ENCODE results near the gene KCNE5. TPM values are rescaled to one million over a fixed set of nuclear protein-coding genes. Genes with fewer than 3 reads are reported as not detected.
A peak's percentile ranks its signal among the peaks of the same experiment; 100 is the strongest.
"Not testable (repeated sequence)": the region's sequence is repeated elsewhere in the genome, so short reads cannot be mapped to it uniquely, and the experiment has no call there.

KCNE5 gene
- 0.23 and 0.34 TPM in 2 replicates for total RNA-seq (2014; rRNA removed; shearing (Covaris generic))

DNA sequence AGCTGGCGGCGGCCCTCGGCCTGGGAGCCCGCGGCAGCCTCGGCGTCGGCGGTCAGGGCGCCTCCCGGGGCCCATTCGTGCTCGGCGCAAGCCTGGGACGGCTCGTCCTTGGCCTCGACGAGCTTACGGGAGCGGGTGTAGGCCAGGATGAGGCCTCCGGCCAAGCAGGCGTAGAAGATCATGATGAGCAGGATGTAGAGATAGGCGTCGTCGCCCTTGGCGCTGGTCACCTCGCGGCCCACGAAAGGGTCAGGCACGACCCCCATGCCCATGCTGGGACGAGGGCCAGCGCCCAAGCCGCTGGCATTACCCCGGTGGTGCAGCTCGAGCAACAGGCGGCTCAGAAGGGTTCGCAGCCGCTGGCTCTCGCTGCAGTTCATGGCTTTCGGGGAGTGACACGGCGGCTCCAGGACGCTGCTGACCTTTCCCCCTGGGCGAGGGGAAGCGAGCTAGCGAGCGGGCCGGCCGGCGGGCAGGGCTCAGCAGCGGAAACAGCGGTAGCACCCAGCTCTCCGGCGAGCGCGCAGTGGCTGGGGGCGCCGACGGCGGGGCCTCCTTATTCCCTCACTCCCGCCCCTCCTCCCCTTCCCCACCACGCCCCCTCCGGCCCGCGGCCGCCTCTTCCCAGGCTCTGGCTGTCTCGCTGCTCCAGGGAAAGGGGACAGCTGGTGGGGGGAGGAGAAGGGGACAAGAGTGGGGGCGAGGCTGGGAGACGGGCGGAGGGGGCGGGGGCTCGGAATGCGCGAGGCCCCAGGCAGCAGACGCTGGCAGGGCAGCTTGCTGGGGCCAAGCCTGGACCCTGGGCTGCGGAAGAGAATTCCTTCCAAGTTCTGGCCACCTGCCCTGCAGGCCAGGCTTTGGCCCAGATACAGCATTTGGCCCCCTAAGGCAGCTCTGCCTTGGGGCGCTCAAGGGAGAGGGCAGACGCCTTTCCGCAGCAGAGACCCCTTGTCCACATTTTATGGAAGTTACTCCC, at the start of gene KCNE5:
Gene KCNE5, minus strand, starts transcription at position 532 of the 976 bp plus-strand sequence. Its CDS starts 152 bp downstream, at position 380.
- DNase-seq (ENCODE audit: low spot score), result no peak

- no peak for DNase-seq (ENCODE audit: low spot score)
These were observed 47.3 kb upstream of the KCNE5 start for GRCh38 chrX:109672239-109672638.

DNA sequence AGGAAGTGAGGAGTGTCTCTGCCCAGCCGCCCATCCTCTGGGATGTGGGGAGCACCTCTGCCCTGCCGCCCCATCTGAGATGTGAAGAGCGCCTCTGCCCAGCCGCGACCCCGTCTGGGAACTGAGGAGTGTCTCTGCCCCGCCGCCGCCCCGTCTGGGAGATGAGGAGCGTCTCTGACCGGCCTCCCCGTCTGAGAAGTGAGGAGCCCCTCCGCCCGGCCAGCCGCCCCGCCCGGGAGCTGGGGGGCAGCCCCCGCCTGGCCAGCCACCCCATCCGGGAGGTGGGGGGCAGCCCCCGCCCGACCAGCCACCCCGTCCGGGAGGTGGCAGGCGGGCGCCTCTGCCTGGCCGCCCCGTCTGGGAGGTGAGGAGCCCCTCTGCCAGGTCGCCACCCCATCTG, 46.2 kb upstream of the KCNE5 start:
- not testable (repeated sequence) for DNase-seq (ENCODE audit: low spot score)

DNA sequence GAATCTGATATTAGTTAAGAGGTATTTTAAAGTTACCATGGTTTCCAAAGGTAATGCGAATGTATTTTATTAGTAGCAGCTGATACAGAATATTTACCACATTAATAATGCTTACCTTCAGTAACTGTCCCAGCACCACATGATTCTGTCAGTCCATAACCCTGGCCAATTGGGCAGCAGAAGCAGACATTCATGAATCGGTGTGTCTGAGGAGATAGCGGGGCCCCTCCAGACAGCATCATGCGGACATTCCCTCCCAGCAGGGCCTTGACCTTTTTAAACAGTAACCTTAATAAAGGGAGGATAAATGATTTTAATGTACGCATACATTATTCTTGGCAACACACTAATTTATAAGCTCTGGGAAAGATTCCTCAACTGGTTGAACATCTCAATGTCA, 43.0 kb upstream of the KCNE5 start:
- no peak for DNase-seq (ENCODE audit: low spot score)

DNA sequence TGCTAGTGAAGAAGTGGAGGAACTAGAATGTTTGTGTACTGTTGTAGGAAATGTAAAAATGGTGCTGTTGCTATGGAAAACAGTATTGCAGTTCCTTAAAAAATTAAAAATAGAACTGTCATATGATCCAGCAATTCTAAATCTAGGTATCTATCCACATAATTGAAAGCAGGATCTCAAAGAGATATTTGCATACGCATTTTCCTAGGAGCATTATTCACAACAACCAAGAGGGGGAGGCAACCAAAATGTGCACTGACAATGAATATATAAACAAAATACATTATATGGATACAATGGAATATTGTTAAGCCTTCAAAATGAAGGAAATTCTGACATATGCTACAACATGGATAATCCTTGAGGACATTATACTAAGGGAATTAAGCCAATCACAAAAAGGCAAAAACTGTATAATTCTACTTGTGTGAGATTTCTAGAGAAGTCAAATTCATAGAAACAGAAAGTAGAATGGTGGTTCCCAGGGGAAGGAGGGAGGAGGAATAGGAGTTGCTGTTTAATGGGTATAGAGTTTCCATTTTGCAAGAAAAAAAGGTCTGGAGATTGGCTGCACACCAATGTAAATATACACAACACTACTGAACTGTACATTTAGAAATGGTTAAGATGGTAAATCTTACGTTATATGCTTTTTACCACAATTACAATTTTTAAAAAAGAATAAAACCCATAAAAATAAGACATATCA, 35.6 kb upstream of the KCNE5 start:
- no peak for DNase-seq (ENCODE audit: low spot score)

DNA sequence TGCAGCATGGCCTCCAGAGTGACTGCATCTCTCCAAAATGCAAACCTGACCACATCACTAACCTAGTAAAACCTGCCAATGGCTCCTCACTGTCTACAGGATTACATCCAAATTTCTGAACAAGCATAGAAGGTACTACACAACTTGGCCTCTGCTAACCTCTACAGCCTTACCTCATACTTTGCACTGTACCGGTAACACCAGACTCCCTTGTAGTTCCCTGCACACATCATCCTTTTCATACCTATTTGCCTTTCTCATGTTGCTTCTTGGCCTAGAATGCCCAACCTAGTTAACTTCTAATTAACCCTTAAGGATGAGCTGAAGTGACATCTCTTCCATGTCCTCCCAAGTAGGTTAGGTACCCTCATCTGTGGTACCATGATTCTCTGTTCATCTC, 33.4 kb upstream of the KCNE5 start:
- no peak for DNase-seq (ENCODE audit: low spot score)

DNA sequence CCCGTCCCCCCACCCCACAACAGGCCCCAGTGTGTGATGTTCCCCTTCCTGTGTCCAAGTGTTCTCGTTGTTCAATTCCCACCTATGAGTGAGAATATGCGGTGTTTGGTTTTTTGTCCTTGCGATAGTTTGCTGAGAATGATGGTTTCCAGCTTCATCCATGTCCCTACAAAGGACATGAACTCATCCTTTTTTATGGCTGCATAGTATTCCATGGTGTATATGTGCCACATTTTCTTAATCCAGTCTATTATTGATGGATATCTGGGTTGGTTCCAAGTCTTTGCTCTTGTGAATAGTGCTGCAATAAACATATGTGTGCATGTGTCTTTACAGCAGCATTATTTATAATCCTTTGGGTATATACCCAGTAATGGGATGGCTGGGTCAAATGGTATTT, 32.4 kb upstream of the KCNE5 start:
- DNase-seq (ENCODE audit: low spot score), result not testable (repeated sequence)

DNA sequence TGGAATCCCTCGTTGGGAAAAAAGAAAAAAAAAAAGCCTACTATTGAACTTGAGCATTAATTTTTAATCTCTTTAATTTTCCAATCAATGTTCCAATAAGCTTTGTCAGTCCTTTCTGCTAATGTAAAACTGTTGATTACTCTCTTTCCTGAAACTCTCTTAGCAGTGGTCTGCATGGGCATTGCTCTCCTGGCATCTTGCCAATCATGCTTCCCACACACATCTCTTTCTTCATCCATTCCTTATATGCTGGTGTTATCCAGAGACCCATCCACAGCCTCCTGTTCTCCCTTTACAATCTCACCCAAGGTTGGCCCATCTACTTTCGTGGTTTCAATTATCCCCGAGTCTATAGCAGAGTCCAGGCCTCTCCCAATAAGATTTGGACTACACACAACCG, 31.8 kb upstream of the KCNE5 start:
- no peak for DNase-seq (ENCODE audit: low spot score)

DNA sequence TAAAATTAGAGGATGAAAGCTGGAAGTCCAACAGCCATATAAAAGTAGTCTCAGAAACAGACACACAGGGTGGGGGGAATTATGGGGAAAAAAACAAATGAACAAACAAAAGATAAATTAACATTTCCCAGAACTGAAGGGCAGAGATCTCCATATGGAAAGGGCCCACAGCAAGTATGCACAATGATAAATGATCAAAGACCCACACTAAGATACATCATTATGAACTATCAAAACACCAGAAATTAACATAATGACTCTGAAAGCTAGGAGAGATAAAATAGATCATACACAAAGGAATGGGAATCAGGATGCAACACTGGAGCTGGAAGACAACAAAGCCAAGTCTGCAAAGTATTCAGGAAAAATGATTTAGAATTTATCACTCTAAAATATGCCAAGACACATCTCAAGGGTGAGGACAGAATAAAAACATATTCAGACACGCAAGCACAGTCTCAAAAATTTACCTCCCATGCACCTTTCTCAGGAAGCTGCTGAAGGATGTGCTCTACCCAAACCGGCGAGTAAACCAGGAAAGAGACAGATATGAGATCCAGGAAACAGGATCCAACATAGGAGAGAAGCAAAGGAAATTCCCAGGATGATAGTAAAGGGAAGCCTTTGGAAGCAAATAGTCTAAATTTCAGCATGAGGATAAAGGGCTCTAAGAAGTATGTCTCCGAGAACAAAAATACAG, 30.7 kb upstream of the KCNE5 start:
- DNase-seq (ENCODE audit: low spot score), result no peak

- DNase-seq (ENCODE audit: low spot score), result no peak
These were observed 29.6 kb upstream of the KCNE5 start for GRCh38 chrX:109654516-109655109.

DNA sequence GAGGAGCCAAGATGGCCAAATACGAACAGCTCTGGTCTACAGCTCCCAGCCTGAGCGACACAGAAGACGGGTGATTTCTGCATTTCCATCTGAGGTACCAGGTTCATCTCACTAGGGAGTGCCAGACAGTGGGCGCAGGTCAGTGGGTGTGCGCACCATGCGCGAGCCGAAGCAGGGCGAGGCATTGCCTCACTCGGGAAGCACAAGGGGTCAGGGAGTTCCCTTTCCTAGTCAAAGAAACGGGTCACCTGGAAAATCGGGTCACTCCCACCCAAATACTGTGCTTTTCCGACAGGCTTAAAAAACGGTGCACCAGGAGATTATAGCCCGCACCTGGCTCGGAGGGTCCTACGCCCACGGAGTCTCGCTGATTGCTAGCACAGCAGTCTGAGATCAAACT, 19.7 kb upstream of the KCNE5 start:
- not testable (repeated sequence) for DNase-seq (ENCODE audit: low spot score)

GRCh38 chrX:109643687-109644086, 18.7 kb upstream of the KCNE5 start:
- no peak for DNase-seq (ENCODE audit: low spot score)

GRCh38 chrX:109638158-109638557, 13.2 kb upstream of the KCNE5 start:
- no peak for DNase-seq (ENCODE audit: low spot score)

GRCh38 chrX:109637477-109637876, 12.5 kb upstream of the KCNE5 start:
- DNase-seq (ENCODE audit: low spot score), result not testable (repeated sequence)

DNA sequence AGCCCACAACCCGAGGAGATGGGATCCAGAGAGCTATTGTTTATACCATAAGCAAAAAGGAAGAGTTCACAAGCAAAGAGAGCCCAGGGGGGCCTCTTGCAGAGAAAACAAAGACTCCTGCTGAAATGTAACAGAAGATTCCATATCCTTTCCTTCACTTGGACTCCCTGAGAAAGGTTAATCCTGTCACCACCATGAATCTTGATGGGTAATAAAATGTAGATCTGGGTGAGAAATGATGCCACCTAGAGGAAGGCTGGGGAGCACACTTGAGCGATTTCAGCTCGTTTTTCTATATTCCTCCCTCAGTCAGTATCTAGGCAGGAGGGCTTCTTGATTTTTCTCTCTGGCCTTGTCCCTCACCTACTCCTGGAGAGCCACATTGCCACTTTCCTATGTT, 10.2 kb upstream of the KCNE5 start:
- DNase-seq (ENCODE audit: low spot score), result peak; percentile 54

DNA sequence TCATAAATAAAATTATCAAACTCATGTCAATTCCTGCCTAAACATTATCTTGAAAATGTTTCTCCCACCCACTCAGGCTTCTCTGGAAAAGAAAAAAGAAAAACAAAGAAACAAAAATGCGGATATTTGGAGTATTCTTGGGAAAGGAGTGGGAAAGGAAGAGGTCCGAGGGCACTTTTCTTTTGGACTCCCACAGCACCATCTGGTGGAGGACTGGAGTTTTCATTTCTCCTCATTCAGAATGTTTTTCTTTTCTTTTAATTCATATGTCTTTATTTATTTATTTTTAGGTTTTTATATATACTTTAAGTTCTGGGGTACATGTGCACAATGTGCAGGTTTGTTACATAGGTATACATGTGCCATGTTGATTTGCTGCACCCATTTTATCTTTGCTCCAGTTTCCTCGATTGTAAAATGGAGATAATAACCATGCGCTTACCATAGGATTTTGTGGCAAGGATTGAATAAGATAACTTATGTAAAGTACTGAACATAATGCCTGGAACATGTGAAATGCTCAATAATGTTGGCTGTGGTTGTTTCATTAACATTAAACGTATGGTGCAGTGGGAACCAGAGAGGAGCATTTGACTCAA, 8.0 kb upstream of the KCNE5 start:
- peak; percentile 65 for DNase-seq (ENCODE audit: low spot score)

GRCh38 chrX:109629310-109629709, 4.3 kb upstream of the KCNE5 start:
- no peak for DNase-seq (ENCODE audit: low spot score)

GRCh38 chrX:109626637-109627036, 1.7 kb upstream of the KCNE5 start:
- no peak for DNase-seq (ENCODE audit: low spot score)

DNA sequence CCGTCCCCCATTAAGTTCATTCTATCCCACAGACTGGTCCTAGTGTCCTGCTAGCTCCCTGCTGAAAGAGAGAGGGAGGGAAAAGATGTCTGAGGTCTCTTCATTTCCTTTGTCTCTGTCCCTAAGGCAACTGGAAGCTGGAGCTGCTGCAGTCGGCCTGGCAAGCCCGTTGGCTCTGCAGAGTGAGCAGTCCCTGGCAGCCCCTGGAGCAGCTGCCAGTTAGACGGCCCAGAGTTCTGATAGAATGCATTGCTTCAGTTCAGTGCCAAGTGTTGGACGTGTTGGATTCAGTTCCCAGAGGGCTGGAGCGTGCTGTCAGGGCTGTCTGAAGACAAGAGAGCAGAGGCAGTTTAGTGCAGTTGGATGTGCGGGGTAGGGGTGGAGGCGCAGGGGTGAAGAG, 975 bp downstream of the KCNE5 start:
- DNase-seq (ENCODE audit: low spot score), result no peak

DNA sequence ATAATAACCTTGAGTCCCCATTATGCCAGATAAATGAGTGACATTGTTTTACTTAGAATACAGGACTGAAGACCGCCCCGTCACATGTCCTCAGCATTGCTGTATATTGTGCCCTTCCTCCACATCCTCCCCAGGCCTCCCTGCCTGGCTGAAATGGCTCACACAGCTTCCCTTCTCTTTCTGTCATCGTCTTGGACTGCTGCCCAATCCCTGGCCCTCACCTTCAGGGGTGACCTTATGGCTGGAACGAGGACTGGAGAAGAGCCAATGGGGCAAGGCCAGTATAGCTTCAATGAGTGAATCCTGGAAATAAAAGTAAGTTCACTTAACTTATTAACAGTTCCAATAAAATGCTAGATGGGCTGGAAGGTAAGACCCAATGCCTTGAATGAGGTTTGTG, 2.7 kb downstream of the KCNE5 start:
- no peak for DNase-seq (ENCODE audit: low spot score)

- no peak for DNase-seq (ENCODE audit: low spot score)
These were observed 5.2 kb downstream of the KCNE5 start for GRCh38 chrX:109619771-109620170.
